SW 1271 (cell line): ENCODE results near the gene LPCAT2.

ENCODE experiments used
- DNase-seq, 2 experiments: peaks; one replicate each; lab custom pipeline; 2025; lab: John Stamatoyannopoulos, UW

LPCAT2 gene

GRCh38 chr16:55555436-55555835 is 46.6 kb downstream of the LPCAT2 start:
- no peak for DNase-seq

GRCh38 chr16:55557186-55557585 is 48.3 kb downstream of the LPCAT2 start:
- no peak for DNase-seq

GRCh38 chr16:55559233-55559632 is 50.4 kb downstream of the LPCAT2 start:
- no peak for DNase-seq

DNA sequence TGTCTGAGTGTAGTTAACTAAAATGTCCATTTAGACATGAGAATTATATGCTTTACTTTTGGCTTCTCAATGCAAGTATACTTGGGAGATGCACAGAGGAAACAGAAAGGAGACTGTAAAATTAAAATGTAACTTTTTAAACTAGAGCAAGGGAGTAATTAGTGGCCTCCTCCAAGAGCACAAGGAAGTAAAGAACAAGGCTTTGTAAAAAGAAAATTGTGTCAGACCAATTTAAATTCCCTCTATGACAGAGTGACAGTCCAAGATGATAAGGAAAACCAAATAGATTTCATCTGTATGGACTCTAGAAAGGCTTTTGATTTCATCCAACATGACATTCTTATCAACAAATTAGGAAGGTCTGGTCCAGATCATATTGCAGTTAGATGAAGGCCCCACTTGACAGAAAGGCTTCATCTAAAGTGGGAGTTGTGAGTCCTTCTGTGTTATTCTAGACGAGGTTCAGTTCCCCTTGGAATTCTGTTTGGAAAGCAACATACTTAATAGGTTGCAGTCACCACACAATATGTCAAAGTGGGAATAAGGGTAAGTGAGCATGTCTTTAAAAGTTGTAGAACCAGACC is 51.2 kb downstream of the LPCAT2 start:
- DNase-seq = no peak

DNA sequence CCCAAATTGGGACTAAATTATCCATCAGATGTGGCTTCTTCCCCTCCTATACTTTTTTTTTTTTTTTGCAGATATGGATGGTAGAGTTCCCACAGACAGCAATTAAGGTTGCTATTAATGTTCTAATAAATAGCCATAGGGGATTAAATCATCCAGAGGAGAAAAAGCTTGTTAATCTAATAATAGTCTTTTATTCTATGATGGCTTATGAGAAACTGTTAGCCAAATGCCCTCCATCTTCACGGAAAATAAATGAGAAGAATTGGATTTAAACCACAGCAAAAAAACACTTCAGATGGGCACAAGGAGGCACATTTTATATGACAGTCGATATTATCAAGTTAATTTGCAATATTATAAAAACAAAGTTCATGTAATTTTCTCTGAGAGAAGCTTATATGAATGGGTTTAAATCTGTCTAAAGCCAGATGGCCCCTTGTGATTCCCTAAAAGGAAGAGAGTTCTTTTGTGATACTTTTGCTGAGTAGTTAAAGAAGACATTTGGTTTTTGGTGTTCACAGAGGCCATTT is 52.5 kb downstream of the LPCAT2 start:
- no peak for DNase-seq

DNA sequence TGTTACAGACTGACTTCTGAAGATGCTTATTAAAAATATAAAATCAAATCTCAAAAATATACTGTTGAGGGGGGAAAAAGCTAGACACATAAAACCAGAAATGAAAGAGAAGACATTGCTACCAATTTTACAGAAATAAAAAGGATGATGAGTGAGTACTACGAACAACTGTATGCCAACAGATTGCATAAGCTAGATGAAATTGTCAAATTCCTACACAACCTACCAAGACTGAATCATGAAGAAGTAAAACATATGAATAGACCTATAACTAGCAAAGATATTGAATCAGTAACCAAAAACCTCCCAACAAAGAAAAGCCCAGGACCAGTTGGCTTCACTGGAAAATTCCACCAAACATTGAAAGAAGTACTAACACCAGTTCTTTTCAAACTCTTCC is 54.1 kb downstream of the LPCAT2 start:
- no peak for DNase-seq

- no peak for DNase-seq
Measured at GRCh38 chr16:55563797-55564196, 54.9 kb downstream of the LPCAT2 start.

DNA sequence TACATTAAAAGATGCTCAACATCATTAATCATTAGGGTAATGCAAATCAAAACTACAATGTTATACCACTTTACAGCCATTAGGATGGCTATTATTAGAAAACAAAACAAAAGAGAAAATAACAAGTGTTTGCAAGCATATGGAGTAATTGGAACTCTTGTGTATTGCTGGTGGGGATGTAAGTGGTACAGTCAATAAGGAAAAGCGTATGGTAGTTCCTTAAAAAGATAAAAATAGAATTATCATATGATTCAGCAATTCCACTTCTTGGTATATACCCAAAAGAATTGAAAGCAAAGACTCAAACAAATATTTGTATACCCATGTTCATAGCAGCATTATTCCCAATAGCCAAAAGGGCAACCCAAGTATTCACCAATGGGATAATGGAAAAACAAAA is 56.2 kb downstream of the LPCAT2 start:
- DNase-seq = no peak

DNA sequence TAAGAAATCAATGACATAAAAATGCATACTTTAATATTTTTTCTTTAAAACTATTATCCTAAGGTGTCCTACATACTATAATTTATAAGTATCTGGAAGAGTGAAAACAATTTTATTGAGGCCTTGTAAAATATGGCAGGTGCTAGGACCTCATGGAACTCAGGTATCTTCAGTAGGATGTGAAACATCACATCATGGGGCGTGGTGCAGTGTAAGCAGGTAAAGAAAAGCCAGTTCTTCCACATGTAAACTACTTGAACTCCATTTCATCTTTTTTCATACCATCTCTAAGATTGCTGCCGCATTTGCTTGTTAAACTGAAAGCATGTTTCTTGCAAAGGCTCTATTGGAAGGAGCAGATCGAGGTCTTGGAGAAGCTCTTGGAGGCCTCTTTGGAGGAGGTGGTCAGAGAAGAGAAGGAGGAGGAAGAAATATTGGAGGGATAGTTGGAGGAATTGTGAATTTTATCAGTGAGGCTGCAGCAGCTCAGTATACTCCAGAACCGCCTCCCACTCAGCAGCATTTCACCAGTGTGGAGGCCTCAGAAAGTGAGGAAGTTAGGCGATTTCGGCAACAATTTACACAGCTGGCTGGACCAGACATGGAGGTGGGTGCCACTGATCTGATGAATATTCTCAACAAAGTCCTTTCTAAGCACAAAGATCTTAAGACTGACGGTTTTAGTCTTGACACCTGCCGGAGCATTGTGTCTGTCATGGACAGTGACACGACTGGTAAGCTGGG is 57.7 kb downstream of the LPCAT2 start, which contains the start of gene CAPNS2:
Gene CAPNS2 (plus strand): TSS at position 253 of the 744 bp plus-strand sequence. CDS start 73 bp downstream, at position 326.
- DNase-seq = no peak

GRCh38 chr16:55567382-55567781 is 58.5 kb downstream of the LPCAT2 start:
- no peak for DNase-seq

DNA sequence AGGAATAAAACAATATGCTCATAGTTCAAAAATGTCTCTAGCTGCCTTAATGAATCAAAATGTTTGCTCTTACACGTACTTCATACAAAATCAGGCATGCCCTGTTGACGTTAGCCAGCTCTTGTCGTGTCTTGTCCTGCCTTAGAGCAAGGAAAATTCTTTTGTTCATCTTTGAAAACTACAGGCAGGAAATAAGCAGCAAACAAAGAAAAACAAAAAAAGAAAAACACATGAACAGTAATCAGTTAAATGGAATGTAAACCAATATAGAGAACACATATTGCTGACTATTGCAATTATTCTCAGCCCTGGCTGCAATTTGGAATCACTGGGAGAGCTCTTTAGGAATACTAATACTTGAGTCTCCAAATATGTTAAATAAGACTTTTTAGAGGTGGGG is 59.3 kb downstream of the LPCAT2 start:
- DNase-seq = no peak

- DNase-seq = no peak
Measured at GRCh38 chr16:55569025-55569424, 60.2 kb downstream of the LPCAT2 start.

- DNase-seq = no peak
Measured at GRCh38 chr16:55570159-55570558, 61.3 kb downstream of the LPCAT2 start.

GRCh38 chr16:55571191-55571897 is 62.5 kb downstream of the LPCAT2 start:
- no peak for DNase-seq

DNA sequence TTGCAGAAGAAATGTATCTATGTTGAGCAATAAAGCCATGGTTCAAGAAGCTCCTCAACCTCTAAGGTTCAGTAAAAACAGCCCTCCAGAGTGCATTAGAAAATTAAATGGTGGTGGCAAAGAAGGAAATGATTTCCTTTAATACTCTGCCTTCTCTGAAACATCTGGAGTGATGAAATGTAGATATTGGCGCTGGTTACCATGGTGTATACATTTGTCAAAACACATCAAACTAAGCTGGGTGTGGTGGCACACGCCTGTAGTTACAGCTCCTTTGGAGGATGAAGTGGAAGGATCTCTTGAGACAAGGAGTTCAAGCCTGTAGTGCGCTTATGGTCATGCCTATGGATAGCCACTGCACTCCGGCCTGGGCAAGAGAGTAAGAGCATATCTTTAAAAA is 63.6 kb downstream of the LPCAT2 start:
- DNase-seq = no peak

GRCh38 chr16:55574811-55575210 is 65.9 kb downstream of the LPCAT2 start:
- DNase-seq = no peak

- DNase-seq = no peak
Measured at GRCh38 chr16:55575496-55575895, 66.6 kb downstream of the LPCAT2 start.

DNA sequence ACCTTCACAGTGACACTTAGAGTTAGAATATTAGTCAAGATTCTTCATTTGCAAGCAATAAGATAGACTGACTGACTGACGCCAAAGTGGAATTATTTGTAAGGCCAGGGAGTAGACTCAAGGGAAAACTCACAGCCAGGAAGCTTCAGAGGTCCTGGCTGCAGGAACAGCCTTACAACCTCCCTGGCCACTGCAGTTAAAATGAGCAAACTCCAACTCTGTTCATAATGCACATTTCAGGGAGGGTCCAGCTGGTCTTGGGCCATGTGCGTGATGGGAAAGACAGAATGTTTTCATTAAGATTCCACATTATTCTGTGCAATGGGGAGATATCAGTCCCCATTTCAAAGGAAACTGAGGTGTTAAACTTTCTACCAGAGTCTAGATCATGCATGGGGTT is 67.5 kb downstream of the LPCAT2 start:
- no peak for DNase-seq

DNA sequence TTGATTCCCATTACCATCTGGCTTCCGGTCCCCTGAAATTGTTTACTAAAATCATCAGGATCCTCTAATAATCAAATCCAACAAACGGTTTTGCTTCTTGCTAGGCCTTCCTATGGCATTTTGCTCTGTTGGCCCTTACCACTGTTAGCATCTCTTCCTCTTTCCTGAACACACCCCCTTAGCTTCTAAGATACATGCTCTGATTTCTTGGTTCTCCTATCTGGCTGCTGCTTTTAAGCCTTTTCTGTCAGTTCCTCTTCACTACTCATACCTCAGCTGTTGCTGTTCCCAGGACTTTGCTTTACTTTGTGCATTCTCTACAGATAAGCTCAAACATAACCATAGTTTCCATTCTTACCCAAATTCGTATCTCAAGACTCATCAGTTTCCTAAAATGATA is 69.0 kb downstream of the LPCAT2 start:
- DNase-seq = no peak

- DNase-seq = no peak
Measured at GRCh38 chr16:55585631-55586030, 76.8 kb downstream of the LPCAT2 start.

DNA sequence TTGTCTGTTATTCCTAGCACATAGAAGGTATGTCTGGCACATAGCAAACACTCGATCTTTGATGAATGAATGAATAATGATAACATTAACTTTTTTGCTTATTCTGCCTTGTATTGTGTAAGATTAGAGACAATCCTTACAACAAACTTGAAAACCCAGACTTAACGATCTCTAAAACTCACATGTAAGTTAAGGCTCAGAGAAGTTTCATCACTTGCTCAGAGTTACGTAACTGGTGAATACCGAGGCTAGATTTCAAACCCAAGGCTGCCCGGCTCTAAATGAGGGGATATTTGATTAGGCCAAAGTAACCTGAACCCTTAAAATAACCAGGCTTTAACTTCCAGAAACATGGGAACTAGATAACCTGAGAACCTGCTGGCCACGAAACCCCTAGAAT is 79.9 kb downstream of the LPCAT2 start:
- DNase-seq = no peak

DNA sequence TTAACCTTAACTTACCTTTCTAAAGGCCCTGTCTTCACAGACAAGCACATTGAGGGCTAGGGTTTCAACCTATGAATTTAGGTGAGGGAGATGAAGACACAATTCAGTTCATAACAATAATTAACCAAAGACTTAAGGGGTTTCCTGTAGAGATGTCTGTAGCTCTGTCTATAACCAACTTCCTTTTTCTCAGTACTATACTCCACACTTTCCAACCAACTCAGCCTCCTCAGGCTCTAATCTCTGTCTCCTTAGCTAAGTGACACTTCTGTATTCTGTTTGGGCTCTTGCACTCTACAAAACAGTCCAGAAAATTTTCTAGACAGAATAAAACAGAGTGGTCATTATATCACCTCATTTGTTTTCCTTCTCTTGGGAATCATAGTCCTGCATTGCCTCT is 83.4 kb downstream of the LPCAT2 start:
- no peak for DNase-seq

DNA sequence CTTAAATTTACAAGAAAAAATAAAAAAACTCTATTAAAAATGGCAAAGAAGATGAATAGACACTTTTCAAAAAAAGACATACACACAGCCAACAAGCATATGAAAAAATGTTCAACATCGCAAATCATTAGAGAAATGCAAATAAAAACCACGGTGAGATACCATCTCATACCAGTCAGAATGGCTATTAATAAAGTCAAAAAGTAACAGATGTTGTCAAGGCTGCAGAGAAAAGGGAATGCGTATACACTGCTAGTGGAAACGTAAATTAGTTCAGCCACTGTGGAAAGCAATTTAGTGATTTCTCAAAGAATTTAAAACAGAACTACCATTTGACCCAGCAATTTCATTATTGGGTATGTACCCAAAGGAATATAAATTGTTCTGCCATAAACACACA is 89.1 kb downstream of the LPCAT2 start:
- DNase-seq = no peak
